GM12878 (cell line): ENCODE data around the gene TSHR.

Experiments
- ATF3 ChIP-seq: IDR thresholded peaks from 2 replicates; pipeline ENCODE4 v1.6.1; 2011; ENCODE audit warnings: low read depth, mild to moderate bottlenecking, low read length, moderate library complexity, borderline replicate concordance; ENCODE audit errors: extremely low read depth
- CREM ChIP-seq: IDR thresholded peaks from 2 replicates; pipeline ENCODE4 v1.6.1; 2014; ENCODE audit warnings: antibody characterized with exemption, low read depth
- CTCF ChIP-seq, 3 experiments: IDR thresholded peaks in 2 of 3; conservative IDR thresholded peaks in 1 of 3; 2 replicates each; pipeline ENCODE4 v1.5.1; 2011; ENCODE audit warnings: low read depth in 3 of 3, low read length in 3 of 3, mild to moderate bottlenecking in 3 of 3, control low read depth in 2 of 3, moderate library complexity in 2 of 3, inconsistent platforms in 1 of 3, mixed read lengths in 1 of 3; ENCODE audit not compliant: control insufficient read depth in 2 of 3, insufficient read depth in 1 of 3; ENCODE audit errors: extremely low read depth in 1 of 3
- NFIC ChIP-seq: IDR thresholded peaks from 2 replicates; pipeline ENCODE4 v1.6.1; 2012; ENCODE audit warnings: low read depth, mild to moderate bottlenecking, inconsistent platforms, low read length, moderate library complexity
- POLR2AphosphoS5 ChIP-seq: IDR thresholded peaks from 2 replicates; pipeline ENCODE4 v1.6.1; 2011; ENCODE audit warnings: mild to moderate bottlenecking, low read length, inconsistent platforms
- SUPT20H ChIP-seq: IDR thresholded peaks from 2 replicates; pipeline ENCODE4 v1.6.1; 2011; ENCODE audit warnings: low read depth, mild to moderate bottlenecking, low read length, moderate library complexity, borderline replicate concordance; ENCODE audit not compliant: control insufficient read depth

GRCh38 chr14:81170104-81170828 lies 214.8 kb downstream of the TSHR start:
- TF ChIP-seq CTCF (IDR thresholded peaks at IDR 0.05 in 2 of 3, conservative IDR thresholded peaks at IDR 0.05 in 1 of 3; ENCODE audit: control insufficient read depth in 2 of 3, extremely low read depth in 1 of 3, insufficient read depth in 1 of 3, low read depth in 3 of 3, low read length in 3 of 3) (peak; percentile 82 to 86 (median 83)), CREM (no peak), NFIC (no peak), ATF3 (no peak), SUPT20H (no peak), POLR2AphosphoS5 (peak; percentile 84)
